ENCODE measurements around the gene WDFY2.

DNA sequence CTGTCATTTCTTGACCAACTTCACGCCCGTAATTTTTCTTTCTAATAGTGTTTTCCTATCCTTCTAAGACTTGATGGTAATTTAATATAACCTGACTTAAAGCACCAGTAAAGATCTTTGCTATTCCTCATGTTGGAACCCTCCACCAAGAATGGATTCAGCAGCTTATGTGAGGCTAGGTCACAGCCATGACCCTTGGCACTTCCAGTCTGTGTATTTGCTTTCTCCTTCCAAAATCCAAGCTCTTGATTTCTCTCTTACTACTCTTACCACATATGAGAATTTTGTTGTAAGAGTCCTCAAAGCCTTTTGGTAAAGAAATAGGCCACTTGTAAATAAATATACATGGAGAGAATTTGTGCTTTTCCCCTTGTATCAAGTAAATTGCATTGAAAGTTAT lies 158.3 kb downstream of the WDFY2 start:
- no peak for TF ChIP-seq ZNF274 (IDR thresholded peaks at IDR 0.05; ENCODE audit: low read depth, low read length)
- TF ChIP-seq SUZ12 (IDR thresholded peaks at IDR 0.05; ENCODE audit: extremely low read depth, insufficient read depth, insufficient read length), result no peak
- TF ChIP-seq YY1 (IDR thresholded peaks at IDR 0.05; ENCODE audit: insufficient read depth, insufficient read length), result no peak
